Aorta (tissue), 5 donors: ENCODE measurements around the gene VPS13D. TPM values are rescaled to one million over a fixed set of nuclear protein-coding genes. Genes with fewer than 3 reads are reported as not detected.
A peak's percentile ranks its signal among the peaks of the same experiment; 100 is the strongest.

Experiments
- ATAC-seq: fragments of 200-7000 bp; cut with Tn5 transposase; one replicate; pipeline ENCODE4 v1.9.1; 2022; ENCODE audit warnings: moderate library complexity; ENCODE audit not compliant: low FRiP score
- DNase-seq, 2 donors: peaks; one replicate each; pipeline ENCODE4 v3.0.0-alpha.2; 2020
- H3K27ac ChIP-seq, 2 donors: one replicate each; pipeline ENCODE4 v1.5.1; 2013; ENCODE audit warnings: low read length in 2 of 2, mild to moderate bottlenecking in 2 of 2, moderate library complexity in 2 of 2, control low read depth in 1 of 2, inconsistent platforms in 1 of 2, low read depth in 1 of 2
- H3K27me3 ChIP-seq, 2 donors: one replicate each; pipeline ENCODE4 v1.6.1; 2013; ENCODE audit warnings: control low read depth in 1 of 2, low read length in 1 of 2, mild to moderate bottlenecking in 1 of 2, moderate library complexity in 1 of 2; ENCODE audit not compliant: insufficient read depth in 2 of 2, control insufficient read depth in 1 of 2
- H3K36me3 ChIP-seq, 2 donors: one replicate each; pipeline ENCODE4 v1.6.1; 2013; ENCODE audit warnings: control low read depth in 1 of 2, low read length in 1 of 2, mild to moderate bottlenecking in 1 of 2; ENCODE audit not compliant: insufficient read depth in 2 of 2, control insufficient read depth in 1 of 2
- H3K4me1 ChIP-seq, 2 donors: one replicate each; pipeline ENCODE4 v1.6.1; 2013; ENCODE audit warnings: low read length in 2 of 2, control low read depth in 1 of 2, mild to moderate bottlenecking in 1 of 2, moderate library complexity in 1 of 2; ENCODE audit not compliant: insufficient read depth in 2 of 2, control insufficient read depth in 1 of 2
- H3K4me3 ChIP-seq, 2 donors: one replicate each; pipeline ENCODE4 v1.5.1; 2013; ENCODE audit warnings: low read length in 2 of 2, control low read depth in 1 of 2, mild to moderate bottlenecking in 1 of 2
- H3K9me3 ChIP-seq: one replicate; pipeline ENCODE4 v1.6.1; 2013; ENCODE audit warnings: mild to moderate bottlenecking, low read length; ENCODE audit not compliant: control insufficient read depth
- WGBS, 2 donors: extraction: QIAGEN DNeasy Blood & Tissue Kit; methylation state at CpG; one replicate each; pipeline ENCODE4 v1.1.7; 2013; 5-methylcytosine and 5-hydroxymethylcytosine counted together
- intact Hi-C, 2 donors: fragments of 100-400 bp; cut with DNase I; formaldehyde crosslinking; loops; one replicate each; pipeline versions ENCODE4 v1.14.2 to v1.15.0; 2022
- polyA plus RNA-seq, 2 donors: library from polyadenylated mRNA; stranded (reverse); fragments of 200-250 nt; gene quantifications; one replicate each; pipeline ENCODE4 v1.2.3, GENCODE V29; 2013
- total RNA-seq, 2 donors: library from RNA; stranded (reverse); fragmentation: NEBNext Ultra II Directional; extraction: Animal tissue kit (Norgen Biotek cat#: 25700); gene quantifications; one replicate each; pipeline ENCODE4 v1.2.1, GENCODE V29; 2021
- donor health status: healthy with polysubstance abuse.
- donor health status: Bipolar disorder and iron deficiency.
- donor health status: DM: no; HTN: no; CAD: no.
- donor health status: DM: no; HTN: no; CAD: no.
- donor health status: DM: yes; HTN: yes; CAD: no.

VPS13D gene
- total and polyA plus RNA-seq, 4 donors = 15.8 to 134 (median 58.9) TPM

- H3K27ac ChIP-seq = no peak overlapping the region
- DNase-seq (no peak), ATAC-seq (no peak)
- WGBS, 2 donors = 59 to 67% methylated on average over 3 of the region's 3 CpGs
- no peaks in the 10 kb centered on the region for H3K36me3 ChIP-seq
- H3K4me3 ChIP-seq = no peak overlapping the region
- H3K27me3 ChIP-seq = no peaks in the 10 kb centered on the region
- intact Hi-C loops = no loop called here
- H3K9me3 ChIP-seq = no peaks in the 10 kb centered on the region
- no peaks in the 10 kb centered on the region for H3K4me1 ChIP-seq
These were observed 34.4 kb upstream of the VPS13D start for GRCh38 chr1:12195416-12195815.

DNA sequence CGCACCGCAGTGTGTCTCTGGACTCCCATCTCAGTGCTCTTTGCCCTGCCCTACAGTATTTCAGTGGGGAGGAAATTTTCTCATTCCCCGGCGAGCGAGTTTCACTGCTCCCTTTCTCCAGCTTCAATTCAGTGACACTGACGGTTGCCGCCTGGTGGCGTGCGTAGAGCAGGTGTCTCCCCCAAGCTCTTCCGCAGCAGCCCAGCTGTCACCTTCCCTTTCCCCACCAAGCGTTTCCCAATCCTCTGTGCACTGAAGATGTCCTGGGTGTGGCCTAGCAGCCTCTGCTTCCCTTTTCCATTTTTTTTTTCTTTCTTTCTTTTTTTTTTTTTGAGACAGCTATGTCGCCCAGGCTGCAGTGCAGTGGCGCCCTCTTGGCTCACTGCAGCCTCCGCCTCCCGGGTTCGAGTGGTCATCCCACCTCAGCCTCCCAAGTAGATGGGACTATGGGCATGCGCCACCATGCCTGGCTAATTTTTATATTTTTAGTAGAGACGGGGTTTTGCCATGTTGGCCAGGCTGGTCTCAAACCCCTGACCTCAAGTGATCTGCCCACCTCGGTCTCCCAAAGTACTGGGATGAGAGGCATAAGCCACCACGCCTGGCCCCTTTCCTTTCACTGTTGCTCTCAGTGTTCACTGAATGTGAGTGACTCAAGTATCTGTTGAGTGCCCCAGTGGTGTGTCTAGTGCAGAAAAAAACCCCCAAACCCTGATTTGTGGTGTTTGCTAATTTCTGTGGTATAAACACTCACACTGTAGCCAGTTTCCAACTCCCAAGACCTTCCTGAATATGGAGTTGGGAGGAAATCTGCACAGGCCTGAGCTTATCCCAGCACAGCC lies 33.0 kb upstream of the VPS13D start:
- no peak overlapping the region for H3K4me3 ChIP-seq
- no peaks in the 10 kb centered on the region for H3K36me3 ChIP-seq
- ATAC-seq = peak; percentile 45
- intact Hi-C loops = no loop called here
- peak in 1 of 2 donors; percentile 83 for DNase-seq
- no peak overlapping the region for H3K27ac ChIP-seq
- no peaks in the 10 kb centered on the region for H3K4me1 ChIP-seq
- no peaks in the 10 kb centered on the region for H3K9me3 ChIP-seq
- 67 to 74% methylated on average over 20 of the region's 20 CpGs for WGBS, 2 donors
- H3K27me3 ChIP-seq = no peaks in the 10 kb centered on the region

DNA sequence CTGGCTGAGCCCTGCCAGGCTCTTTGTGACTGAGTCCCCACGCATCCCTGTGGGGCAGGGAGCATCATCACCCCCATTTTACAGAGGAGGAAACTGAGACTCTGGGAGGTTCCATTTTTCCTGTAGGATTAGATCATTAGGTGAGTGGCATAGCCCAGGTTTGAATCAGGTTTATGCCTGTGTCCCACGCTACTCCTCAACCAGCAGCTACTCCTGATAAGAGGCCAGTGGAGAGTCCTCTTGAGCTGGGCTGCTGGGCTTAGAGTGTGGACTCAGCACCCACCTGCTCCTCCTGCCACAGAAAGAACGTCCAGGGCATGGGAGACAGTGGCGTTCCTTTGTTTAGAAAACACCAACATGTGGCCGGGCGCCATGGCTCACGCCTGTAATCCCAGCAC lies 32.3 kb upstream of the VPS13D start:
- Histone ChIP-seq H3K36me3 (no peaks in the 10 kb centered on the region), H3K27ac (no peak overlapping the region), H3K9me3 (no peaks in the 10 kb centered on the region), H3K4me3 (no peak overlapping the region), H3K4me1 (no peaks in the 10 kb centered on the region), H3K27me3 (no peaks in the 10 kb centered on the region)
- intact Hi-C loops = no loop called here
- 78 to 90% methylated on average over 7 of the region's 7 CpGs for WGBS, 2 donors
- DNase-seq (no peak), ATAC-seq (no peak)

- Histone ChIP-seq H3K27ac (no peak overlapping the region), H3K4me3 (no peak overlapping the region), H3K36me3 (no peaks in the 10 kb centered on the region), H3K4me1 (no peaks in the 10 kb centered on the region), H3K9me3 (no peaks in the 10 kb centered on the region), H3K27me3 (no peaks in the 10 kb centered on the region)
- 81 to 82% methylated on average over 7 of the region's 7 CpGs for WGBS, 2 donors
- ATAC-seq (no peak), DNase-seq (no peak)
- intact Hi-C loops = no loop called here
These were observed 29.6 kb upstream of the VPS13D start for GRCh38 chr1:12200208-12200607.

- Histone ChIP-seq H3K4me1 (no peaks in the 10 kb centered on the region), H3K4me3 (no peak overlapping the region), H3K36me3 (no peaks in the 10 kb centered on the region), H3K9me3 (no peaks in the 10 kb centered on the region), H3K27me3 (no peaks in the 10 kb centered on the region), H3K27ac (no peak overlapping the region)
- ATAC-seq = no peak
- DNase-seq = no peak
- WGBS, 2 donors = 79 to 92% methylated on average over 14 to 18 of the region's 18 CpGs
- intact Hi-C loops = no loop called here
These were observed 28.3 kb upstream of the VPS13D start for GRCh38 chr1:12201352-12202189.

DNA sequence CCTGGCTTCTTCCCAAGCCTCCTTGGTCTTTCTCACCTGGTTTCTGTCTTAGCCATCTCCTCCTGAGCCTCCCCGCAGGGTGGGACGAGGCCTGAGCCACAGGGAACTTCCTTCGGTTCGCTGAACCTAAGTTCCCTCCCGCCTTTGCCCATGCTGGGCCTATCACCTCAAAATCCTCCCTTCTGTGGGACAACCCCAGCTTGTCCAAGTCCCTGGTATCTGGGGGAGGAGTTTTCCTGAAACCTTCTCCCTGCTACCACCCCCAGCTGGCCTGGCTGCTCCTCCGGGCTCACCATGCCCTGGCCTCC lies 27.7 kb upstream of the VPS13D start:
- H3K4me3 ChIP-seq = no peak overlapping the region
- DNase-seq = no peak
- H3K27me3 ChIP-seq = no peaks in the 10 kb centered on the region
- 88% methylated on average over 6 of the region's 6 CpGs for WGBS, 2 donors
- no peaks in the 10 kb centered on the region for H3K9me3 ChIP-seq
- no peaks in the 10 kb centered on the region for H3K4me1 ChIP-seq
- no peaks in the 10 kb centered on the region for H3K36me3 ChIP-seq
- intact Hi-C loops = no loop called here
- ATAC-seq = no peak
- H3K27ac ChIP-seq = no peak overlapping the region

DNA sequence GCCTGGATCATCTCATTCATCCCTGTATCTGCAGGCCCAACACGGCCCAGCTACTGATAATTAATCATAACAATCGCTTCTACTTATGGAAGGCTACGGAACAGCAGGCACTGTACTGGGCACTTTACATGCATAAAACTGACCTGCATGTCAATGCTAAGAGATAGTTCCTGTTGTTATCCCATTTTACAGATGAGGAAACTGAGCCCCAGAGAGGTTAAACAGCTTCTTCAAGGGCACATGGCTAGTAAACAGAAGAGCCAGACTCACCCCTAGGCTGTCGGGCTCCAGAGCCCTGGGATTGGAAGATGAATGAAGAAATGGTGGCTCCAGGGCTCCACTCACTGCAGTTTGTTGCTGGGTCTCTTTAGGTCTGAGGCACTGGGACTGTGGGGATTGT lies 27.3 kb upstream of the VPS13D start:
- no peak overlapping the region for H3K27ac ChIP-seq
- H3K36me3 ChIP-seq = no peaks in the 10 kb centered on the region
- H3K4me1 ChIP-seq = no peaks in the 10 kb centered on the region
- DNase-seq (no peak), ATAC-seq (no peak)
- intact Hi-C loops = no loop called here
- no peaks in the 10 kb centered on the region for H3K9me3 ChIP-seq
- no peaks in the 10 kb centered on the region for H3K27me3 ChIP-seq
- H3K4me3 ChIP-seq = no peak overlapping the region
- WGBS, 2 donors = 89 to 94% methylated on average over 4 of the region's 4 CpGs

DNA sequence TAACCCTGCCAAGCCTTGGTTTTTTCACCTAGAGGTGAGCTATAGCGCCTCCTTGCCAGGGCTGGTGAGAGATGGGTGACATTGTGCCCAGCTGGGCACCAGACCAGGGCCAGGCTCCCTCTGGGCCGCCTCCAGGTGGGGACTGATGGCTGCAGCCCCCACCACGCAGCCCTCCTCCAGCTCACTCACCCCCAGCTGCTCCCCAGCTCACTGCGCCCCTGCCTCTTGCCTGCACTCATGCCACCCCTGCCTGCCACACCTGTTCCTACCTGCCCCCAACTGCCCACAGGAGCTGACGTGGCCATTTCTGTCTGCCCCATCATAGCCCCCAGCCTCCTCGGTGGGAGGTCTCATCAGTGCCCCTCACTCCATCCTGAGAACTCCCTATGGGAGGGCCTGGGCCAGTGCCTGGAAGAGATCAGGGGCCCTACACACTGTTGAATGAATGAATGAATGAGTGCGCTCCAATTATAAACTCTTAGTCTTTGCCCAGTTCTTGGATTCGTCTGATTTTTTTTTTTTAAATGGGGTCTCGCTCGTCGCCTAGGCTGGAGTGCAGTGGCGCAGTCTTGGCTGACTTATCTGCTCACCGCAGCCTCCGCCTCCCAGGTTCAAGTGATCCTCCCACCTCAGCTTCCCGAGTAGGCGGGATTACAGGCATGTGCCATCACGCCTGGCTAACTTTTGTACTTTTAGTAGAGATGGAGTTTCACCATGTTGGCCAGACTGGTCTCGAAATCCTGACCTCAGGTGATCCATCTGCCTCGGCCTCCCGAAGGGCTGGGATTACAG lies 26.4 kb upstream of the VPS13D start:
- ATAC-seq = no peak
- Histone ChIP-seq H3K4me1 (no peaks in the 10 kb centered on the region), H3K27me3 (no peaks in the 10 kb centered on the region), H3K27ac (no peak overlapping the region), H3K4me3 (no peak overlapping the region), H3K36me3 (no peaks in the 10 kb centered on the region), H3K9me3 (no peaks in the 10 kb centered on the region)
- no peak for DNase-seq
- intact Hi-C loops = no loop called here
- WGBS, 2 donors = 91 to 93% methylated on average over 20 of the region's 20 CpGs
